Neural progenitor cell (in vitro differentiated cells): ENCODE measurements around the gene KDM3A. TPM values are rescaled to one million over a fixed set of nuclear protein-coding genes. Genes with fewer than 3 reads are reported as not detected.

Source experiments
- DNase-seq: peaks from one replicate; pipeline ENCODE4 v3.0.0-alpha.2; 2016; ENCODE audit warnings: low spot score
- H2AFZ ChIP-seq: fragments of 200-600 bp; sonication (generic); replicated peaks from 2 replicates; pipeline ENCODE4 v1.6.1; 2016; ENCODE audit warnings: antibody characterized with exemption
- H3F3A ChIP-seq: fragments of 200-600 bp; sonication (generic); 2 replicates; pipeline ENCODE4 v1.6.1; 2016; ENCODE audit warnings: antibody characterized with exemption, low read depth
- H3K27ac ChIP-seq: fragments of 200-600 bp; sonication (generic); 2 replicates; pipeline ENCODE4 v1.5.1; 2016; ENCODE audit warnings: mild to moderate bottlenecking
- H3K27me3 ChIP-seq: fragments of 200-600 bp; sonication (generic); 2 replicates; pipeline ENCODE4 v1.6.1; 2016; ENCODE audit warnings: mild to moderate bottlenecking, moderate library complexity
- H3K36me3 ChIP-seq: fragments of 200-600 bp; sonication (generic); 2 replicates; pipeline ENCODE4 v1.5.1; 2016
- H3K4me1 ChIP-seq: fragments of 200-600 bp; sonication (generic); 2 replicates; pipeline ENCODE4 v1.6.1; 2016; ENCODE audit warnings: mixed run types
- H3K4me2 ChIP-seq: fragments of 200-600 bp; sonication (generic); 2 replicates; pipeline ENCODE4 v1.6.1; 2016
- H3K4me3 ChIP-seq: fragments of 200-600 bp; sonication (generic); 2 replicates; pipeline ENCODE4 v1.5.1; 2016
- H3K79me2 ChIP-seq: fragments of 200-600 bp; sonication (generic); 2 replicates; pipeline ENCODE4 v1.6.1; 2016; ENCODE audit warnings: low read depth
- H3K9ac ChIP-seq: fragments of 200-600 bp; sonication (generic); 2 replicates; pipeline ENCODE4 v1.6.1; 2016
- H3K9me3 ChIP-seq: fragments of 200-600 bp; sonication (generic); 2 replicates; pipeline ENCODE4 v1.5.1; 2016; ENCODE audit warnings: low read depth
- H4K20me1 ChIP-seq: fragments of 200-600 bp; sonication (generic); 2 replicates; pipeline ENCODE4 v1.6.1; 2016; ENCODE audit warnings: low read depth
- H3K27ac Mint-ChIP-seq: 3 replicates; pipeline ENCODE4 v1.8.0; 2021; ENCODE audit warnings: mixed read lengths
- H3K27me3 Mint-ChIP-seq: 2 replicates; pipeline ENCODE4 v1.8.0; 2022; ENCODE audit warnings: low read depth, mild to moderate bottlenecking, inconsistent platforms, moderate library complexity, mixed read lengths; ENCODE audit not compliant: insufficient read depth
- H3K36me3 Mint-ChIP-seq: 3 replicates; pipeline ENCODE4 v1.8.0; 2021; ENCODE audit warnings: mixed read lengths
- H3K4me1 Mint-ChIP-seq: 3 replicates; pipeline ENCODE4 v1.8.0; 2021; ENCODE audit warnings: mixed read lengths
- H3K4me3 Mint-ChIP-seq: 3 replicates; pipeline ENCODE4 v1.8.0; 2021; ENCODE audit warnings: mild to moderate bottlenecking, moderate library complexity, mixed read lengths
- H3K9me3 Mint-ChIP-seq: 3 replicates; pipeline ENCODE4 v1.8.0; 2020; ENCODE audit warnings: mixed read lengths
- CTCF ChIP-seq: fragments of 200-600 bp; sonication (generic); IDR thresholded peaks from 2 replicates; pipeline ENCODE4 v1.5.1; 2017; ENCODE audit warnings: antibody characterized with exemption, mild to moderate bottlenecking
- EZH2 ChIP-seq: fragments of 200-600 bp; sonication (generic); IDR thresholded peaks from 2 replicates; pipeline ENCODE4 v1.6.1; 2017; ENCODE audit warnings: antibody characterized with exemption, mild to moderate bottlenecking, moderate library complexity
- EZH2phosphoT487 ChIP-seq: fragments of 200-600 bp; sonication (generic); IDR thresholded peaks from 2 replicates; pipeline ENCODE4 v1.6.1; 2017; ENCODE audit warnings: antibody characterized with exemption
- total RNA-seq: library from RNA; depleted of rRNA; stranded (reverse); fragments of >200 nt; gene quantifications from 2 replicates; pipeline ENCODE4 v1.2.3, GENCODE V29; 2015; ENCODE audit warnings: low replicate concordance

KDM3A gene
- total RNA-seq, 1 donor from 2014 or later, result 84.9 TPM

- H3K27ac Mint-ChIP-seq, result no peak overlapping the region
- no peaks in the 10 kb centered on the region for H3K4me1 Mint-ChIP-seq
- peaks cover 3% of the 10 kb centered on the region for H3K36me3 Mint-ChIP-seq
Measured at GRCh38 chr2:86434290-86434689, 6.9 kb upstream of the KDM3A start.

DNA sequence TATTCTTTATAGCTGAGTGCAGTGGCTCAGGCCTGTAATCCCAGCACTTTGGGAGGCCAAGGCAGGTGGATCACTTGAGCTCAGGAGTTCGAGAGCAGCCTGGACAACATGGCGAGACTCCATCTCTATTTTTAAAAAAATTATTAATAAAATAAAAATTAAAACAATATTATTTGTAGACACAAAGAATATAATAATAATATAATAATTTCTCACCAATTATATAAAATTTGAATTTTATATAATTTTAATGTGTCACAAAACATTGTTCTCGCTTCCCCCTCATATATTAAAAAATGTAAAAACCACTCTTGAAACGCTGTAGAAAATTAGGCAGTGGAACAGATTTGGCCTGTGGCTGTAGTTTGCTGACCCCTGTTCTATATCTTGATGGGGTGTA, 5.6 kb upstream of the KDM3A start:
- H3K27ac Mint-ChIP-seq, result no peak overlapping the region
- Histone ChIP-seq H3K27ac (no peak overlapping the region), H3K4me3 (no peak overlapping the region), H3K9me3 (peaks cover 33% of the 10 kb centered on the region), H3F3A (peaks cover 6% of the 10 kb centered on the region), H4K20me1 (no peaks in the 10 kb centered on the region), H3K27me3 (peaks cover 13% of the 10 kb centered on the region), H2AFZ (no peak overlapping the region), H3K79me2 (no peaks in the 10 kb centered on the region), H3K36me3 (peaks cover 17% of the 10 kb centered on the region), H3K9ac (no peak overlapping the region), H3K4me2 (no peak overlapping the region), H3K4me1 (no peaks in the 10 kb centered on the region)
- no peak overlapping the region for H3K4me3 Mint-ChIP-seq
- DNase-seq, result no peak
- H3K4me1 Mint-ChIP-seq, result peaks cover 2% of the 10 kb centered on the region
- H3K27me3 Mint-ChIP-seq, result peaks cover 4% of the 10 kb centered on the region
- peaks cover 33% of the 10 kb centered on the region for H3K9me3 Mint-ChIP-seq
- no peak for TF ChIP-seq EZH2
- no peak for TF ChIP-seq CTCF
- TF ChIP-seq EZH2phosphoT487, result no peak
- peaks cover 12% of the 10 kb centered on the region for H3K36me3 Mint-ChIP-seq

More at GRCh38 chr2:86434290-86434689, 6.9 kb upstream of the KDM3A start:
- Histone ChIP-seq H3K4me1 (no peaks in the 10 kb centered on the region), H3K27ac (no peak overlapping the region), H3K4me2 (no peak overlapping the region), H3K9ac (no peak overlapping the region), H3K4me3 (no peak overlapping the region), H3K27me3 (peaks cover 13% of the 10 kb centered on the region), H2AFZ (no peak overlapping the region), H3F3A (no peaks in the 10 kb centered on the region), H3K79me2 (no peaks in the 10 kb centered on the region), H3K9me3 (peaks cover 24% of the 10 kb centered on the region), H3K36me3 (peaks cover 11% of the 10 kb centered on the region), H4K20me1 (no peaks in the 10 kb centered on the region)
- Mint-ChIP-seq H3K27me3 (peaks cover 2% of the 10 kb centered on the region), H3K9me3 (peaks cover 25% of the 10 kb centered on the region), H3K4me3 (no peak overlapping the region)
- DNase-seq, result no peak
- no peak for TF ChIP-seq EZH2phosphoT487
- TF ChIP-seq EZH2, result no peak
- no peak for TF ChIP-seq CTCF

- Mint-ChIP-seq H3K36me3 (peaks cover 13% of the 10 kb centered on the region), H3K27ac (no peak overlapping the region)
- no peak for DNase-seq
Measured at GRCh38 chr2:86436328-86436727, 4.8 kb upstream of the KDM3A start.

More at GRCh38 chr2:86436328-86436727, 4.8 kb upstream of the KDM3A start:
- Histone ChIP-seq H3K4me2 (no peak overlapping the region), H3K27me3 (peaks cover 8% of the 10 kb centered on the region), H3K79me2 (no peaks in the 10 kb centered on the region), H3K9me3 (peaks cover 28% of the 10 kb centered on the region), H3K36me3 (peaks cover 17% of the 10 kb centered on the region), H3K9ac (no peak overlapping the region), H3K4me3 (no peak overlapping the region), H3K27ac (no peak overlapping the region), H4K20me1 (no peaks in the 10 kb centered on the region), H3K4me1 (no peaks in the 10 kb centered on the region), H3F3A (peaks cover 6% of the 10 kb centered on the region), H2AFZ (no peak overlapping the region)
- TF ChIP-seq CTCF (no peak), EZH2phosphoT487 (no peak), EZH2 (no peak)
- H3K9me3 Mint-ChIP-seq, result peaks cover 37% of the 10 kb centered on the region
- H3K4me1 Mint-ChIP-seq, result peaks cover 5% of the 10 kb centered on the region
- H3K27me3 Mint-ChIP-seq, result peaks cover 6% of the 10 kb centered on the region
- H3K4me3 Mint-ChIP-seq, result no peak overlapping the region
